ENCODE results near the gene SHTN1.

GRCh38 chr10:116835658-116836057 lies 169.3 kb downstream of the SHTN1 start:
- TF ChIP-seq, protein P1, sequence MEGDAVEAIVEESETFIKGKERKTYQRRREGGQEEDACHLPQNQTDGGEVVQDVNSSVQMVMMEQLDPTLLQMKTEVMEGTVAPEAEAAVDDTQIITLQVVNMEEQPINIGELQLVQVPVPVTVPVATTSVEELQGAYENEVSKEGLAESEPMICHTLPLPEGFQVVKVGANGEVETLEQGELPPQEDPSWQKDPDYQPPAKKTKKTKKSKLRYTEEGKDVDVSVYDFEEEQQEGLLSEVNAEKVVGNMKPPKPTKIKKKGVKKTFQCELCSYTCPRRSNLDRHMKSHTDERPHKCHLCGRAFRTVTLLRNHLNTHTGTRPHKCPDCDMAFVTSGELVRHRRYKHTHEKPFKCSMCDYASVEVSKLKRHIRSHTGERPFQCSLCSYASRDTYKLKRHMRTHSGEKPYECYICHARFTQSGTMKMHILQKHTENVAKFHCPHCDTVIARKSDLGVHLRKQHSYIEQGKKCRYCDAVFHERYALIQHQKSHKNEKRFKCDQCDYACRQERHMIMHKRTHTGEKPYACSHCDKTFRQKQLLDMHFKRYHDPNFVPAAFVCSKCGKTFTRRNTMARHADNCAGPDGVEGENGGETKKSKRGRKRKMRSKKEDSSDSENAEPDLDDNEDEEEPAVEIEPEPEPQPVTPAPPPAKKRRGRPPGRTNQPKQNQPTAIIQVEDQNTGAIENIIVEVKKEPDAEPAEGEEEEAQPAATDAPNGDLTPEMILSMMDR (IDR thresholded peaks at IDR 0.05; ENCODE audit: extremely low read depth in 1 of 2, insufficient read depth in 1 of 2, low read depth in 1 of 2, low read length in 2 of 2): no peak
- TF ChIP-seq POLR2AphosphoS5 (IDR thresholded peaks at IDR 0.05; ENCODE audit: insufficient read depth, low read depth, low read length): no peak
- no peak for TF ChIP-seq FOS (IDR thresholded peaks at IDR 0.05; ENCODE audit: borderline replicate concordance, insufficient read depth, low read length)
- TF ChIP-seq EZH2 (IDR thresholded peaks at IDR 0.05; ENCODE audit: borderline replicate concordance, low read depth, low read length, severe bottlenecking): no peak
- TF ChIP-seq, protein P2, sequence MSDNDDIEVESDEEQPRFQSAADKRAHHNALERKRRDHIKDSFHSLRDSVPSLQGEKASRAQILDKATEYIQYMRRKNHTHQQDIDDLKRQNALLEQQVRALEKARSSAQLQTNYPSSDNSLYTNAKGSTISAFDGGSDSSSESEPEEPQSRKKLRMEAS (IDR thresholded peaks at IDR 0.05; ENCODE audit: insufficient read depth, insufficient read length): no peak
